HG03039 (cell line): ENCODE measurements around the gene RAB25.

Experiments used
- ATAC-seq: cut with Tn5 transposase; IDR thresholded peaks from one replicate; pipeline ENCODE4 v1.9.1; 2021; ENCODE audit warnings: mild to moderate bottlenecking, moderate library complexity; ENCODE audit not compliant: unreplicated experiment

RAB25 gene

DNA sequence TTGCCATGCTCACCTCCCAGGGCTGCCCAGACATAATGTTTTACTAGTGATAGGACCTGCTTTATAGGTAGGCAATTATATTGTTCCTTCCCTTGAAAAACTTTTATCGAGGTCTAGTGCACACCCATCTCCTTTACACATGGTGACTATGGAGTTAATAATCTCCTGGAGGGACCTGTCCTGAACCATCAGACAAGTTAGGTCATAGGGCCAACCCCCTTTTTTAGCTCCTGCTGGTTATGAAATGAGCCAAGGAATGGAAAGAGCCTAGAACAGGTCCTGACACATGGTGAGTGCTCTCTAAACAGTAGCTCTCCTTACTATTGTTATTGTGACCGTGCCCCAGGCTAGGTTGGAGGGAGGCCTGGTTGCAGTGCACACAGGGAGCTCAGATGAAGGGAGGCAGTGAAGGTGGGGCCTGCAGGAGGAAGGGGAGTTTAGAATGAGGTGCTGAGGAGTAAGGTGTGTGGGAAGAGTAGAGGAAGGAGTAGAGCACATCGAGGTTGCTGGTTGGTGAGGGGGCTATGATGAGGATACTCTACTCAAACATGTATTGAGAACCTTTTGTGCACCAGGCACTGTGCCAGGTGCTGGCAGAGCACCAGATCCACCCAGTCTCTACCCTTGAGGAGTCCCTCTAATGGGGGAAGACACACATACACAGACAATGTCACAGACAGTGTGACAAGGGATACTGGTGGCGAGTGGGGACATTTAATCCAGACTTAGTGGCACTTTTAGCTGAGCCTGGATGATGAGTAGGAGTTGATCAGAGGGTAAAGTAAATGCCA is 39.4 kb downstream of the RAB25 start:
- ATAC-seq = no peak

DNA sequence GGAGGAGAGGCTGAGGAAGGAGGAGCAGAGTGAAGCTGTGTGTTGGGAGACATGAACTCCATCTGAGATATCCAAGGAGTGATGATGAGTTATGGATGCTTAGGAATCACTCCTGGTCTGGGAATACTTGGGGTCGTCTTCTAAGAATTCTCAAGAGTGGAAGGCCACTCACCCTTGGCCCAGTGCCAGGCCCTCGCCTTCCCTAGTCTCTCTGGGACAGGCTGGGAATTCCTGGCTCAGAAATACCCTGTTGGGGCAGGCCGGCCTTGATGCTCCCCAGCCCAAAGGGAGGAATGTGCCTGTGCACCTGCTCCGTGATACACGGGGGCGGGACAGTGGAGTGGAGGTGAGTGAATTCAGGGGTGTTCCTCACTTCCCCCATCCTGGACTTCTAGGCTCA is 40.9 kb downstream of the RAB25 start:
- ATAC-seq = no peak

DNA sequence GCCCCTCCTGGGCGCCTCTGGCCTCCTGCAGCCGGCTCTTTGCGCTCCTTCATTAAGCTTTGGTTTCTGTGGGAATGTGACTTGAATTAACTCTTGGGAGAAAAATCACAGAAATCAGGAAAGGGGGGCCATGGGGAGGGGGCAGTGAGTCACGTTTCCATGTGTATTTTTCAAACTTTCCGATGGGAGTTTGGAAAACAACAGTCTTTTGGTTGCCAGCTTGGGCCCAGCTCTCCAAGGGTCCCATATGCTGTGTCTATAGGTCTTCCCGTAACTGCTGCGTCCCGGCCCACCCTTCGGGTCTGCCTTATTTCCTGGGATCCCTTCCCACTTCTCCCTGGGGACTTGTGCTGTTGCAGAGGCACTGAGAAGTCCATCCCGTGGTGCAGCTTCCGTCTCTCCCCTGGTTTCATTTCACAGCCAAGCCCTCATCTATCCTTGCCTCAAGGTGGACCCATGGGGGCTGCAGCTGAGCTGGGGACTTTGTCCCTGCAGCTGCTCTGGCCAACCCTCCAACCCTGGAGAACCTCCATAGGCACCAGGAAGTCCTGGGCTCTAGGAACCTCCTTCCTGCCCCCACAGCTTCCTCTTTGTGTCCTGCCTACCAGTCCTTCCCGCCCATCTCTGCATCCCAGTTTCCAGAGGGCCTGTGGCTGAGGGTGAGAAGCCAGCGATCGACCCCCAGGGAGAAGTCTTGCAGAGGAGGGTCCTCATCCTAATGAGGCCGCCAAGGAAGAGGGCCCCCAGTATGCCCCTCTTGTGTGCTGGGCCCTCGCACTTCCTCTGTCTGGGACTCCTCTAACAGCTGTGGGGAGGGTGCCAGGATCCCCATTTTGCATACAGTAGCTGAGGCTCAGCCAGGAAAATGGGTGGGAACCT is 41.9 kb downstream of the RAB25 start:
- no peak for ATAC-seq

DNA sequence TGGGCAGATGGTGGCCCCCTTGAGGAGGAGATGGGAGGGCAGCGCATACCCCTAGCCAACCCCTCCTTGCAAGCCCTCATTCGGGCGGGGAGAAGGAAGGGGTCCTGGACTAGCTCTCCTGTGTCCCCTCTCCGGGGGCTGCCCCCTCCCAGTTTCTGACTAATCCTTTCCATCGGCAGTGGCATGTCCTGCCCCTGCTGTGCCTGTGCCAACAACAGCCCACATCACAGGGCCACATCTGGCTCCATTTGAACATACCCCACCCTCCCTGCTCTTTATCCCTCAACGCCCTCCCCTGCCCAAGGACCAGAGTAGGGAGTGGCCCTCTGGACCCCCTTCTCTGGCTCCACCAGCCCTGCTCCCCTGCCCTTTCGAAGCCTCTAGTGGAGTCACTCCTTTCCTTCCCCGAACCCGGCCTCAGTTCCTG is 42.6 kb downstream of the RAB25 start:
- ATAC-seq = no peak

DNA sequence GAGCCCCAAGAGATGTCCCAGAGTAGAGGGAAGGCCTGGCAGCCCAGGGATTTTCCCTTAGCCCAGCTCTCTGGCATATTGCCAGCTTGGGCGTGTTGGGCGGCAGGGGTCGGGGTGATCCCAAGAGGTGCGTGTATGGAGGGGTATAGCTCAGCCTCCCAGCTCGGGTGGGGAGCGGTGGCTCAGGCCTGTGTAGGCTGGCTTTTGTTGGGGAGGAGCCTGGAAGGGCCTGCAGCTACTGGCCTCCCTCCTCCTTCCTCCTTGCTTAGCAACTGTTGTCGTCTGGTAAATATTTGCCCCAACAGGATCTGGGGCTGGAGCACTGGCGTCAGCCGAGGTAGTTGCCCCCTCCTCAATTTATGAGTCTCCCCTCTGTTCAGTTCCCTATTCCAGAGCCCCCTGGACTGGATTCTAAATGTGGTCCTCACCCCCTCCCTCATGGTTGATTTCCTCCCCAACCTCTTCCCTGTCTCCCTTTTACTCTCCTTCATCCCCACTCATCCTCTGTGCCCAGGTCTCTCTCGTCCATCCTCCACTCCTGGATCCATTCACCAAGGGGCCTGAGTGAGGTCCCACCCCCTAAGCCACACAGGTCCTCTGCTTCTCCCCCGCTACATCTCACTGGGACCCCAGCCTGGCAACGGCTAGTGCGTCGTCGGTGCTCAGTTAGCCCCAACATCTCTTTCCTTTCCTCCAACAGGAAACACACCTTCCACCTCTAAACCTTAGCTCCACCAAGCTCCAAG is 43.3 kb downstream of the RAB25 start:
- no peak for ATAC-seq

DNA sequence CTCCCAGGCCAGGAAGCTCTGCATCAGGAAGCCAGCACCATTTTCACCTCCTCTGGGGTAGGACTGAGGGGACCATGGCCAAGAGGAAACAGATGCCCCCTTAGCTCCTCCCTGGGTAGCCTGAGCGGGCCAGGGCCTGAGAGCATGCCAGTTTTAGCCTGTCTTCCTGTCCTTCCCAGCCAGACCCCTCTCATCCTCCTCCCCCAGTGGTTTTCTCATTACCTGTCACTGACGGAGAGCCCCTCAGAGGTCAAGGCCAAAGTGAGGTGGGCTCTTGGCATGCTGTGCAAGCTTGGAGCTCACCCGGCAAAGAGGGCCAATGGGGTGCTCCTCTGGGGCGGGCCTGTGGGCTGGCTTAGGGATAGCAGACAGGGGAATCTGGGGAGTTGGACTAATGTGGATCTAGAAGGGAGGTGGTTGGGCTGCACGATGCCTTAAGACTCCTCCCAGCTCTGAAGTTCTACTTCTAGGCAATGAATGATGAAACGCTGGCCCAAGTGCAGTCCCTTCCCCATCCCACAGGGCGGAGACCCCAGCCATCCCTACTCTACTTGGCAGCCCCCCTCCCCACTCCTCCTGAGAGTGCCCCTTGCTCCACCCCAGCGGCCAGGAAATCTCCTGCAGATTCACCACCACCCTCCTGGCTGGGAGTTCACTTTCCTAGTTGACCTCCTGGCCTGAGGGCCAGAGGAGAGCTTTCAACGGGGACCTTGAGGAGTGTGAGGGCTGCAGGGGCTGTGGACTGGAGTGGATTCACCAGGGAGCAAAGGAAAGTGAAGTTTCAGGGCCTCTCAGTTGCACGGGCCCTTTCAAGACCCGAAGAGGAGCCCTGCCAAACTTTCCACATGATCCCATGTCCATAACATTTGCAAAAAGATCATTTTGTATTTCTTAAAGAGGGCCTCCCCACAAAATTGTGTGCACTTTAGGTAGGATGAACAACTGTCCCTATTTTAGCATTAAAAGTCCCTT is 44.2 kb downstream of the RAB25 start:
- no peak for ATAC-seq

DNA sequence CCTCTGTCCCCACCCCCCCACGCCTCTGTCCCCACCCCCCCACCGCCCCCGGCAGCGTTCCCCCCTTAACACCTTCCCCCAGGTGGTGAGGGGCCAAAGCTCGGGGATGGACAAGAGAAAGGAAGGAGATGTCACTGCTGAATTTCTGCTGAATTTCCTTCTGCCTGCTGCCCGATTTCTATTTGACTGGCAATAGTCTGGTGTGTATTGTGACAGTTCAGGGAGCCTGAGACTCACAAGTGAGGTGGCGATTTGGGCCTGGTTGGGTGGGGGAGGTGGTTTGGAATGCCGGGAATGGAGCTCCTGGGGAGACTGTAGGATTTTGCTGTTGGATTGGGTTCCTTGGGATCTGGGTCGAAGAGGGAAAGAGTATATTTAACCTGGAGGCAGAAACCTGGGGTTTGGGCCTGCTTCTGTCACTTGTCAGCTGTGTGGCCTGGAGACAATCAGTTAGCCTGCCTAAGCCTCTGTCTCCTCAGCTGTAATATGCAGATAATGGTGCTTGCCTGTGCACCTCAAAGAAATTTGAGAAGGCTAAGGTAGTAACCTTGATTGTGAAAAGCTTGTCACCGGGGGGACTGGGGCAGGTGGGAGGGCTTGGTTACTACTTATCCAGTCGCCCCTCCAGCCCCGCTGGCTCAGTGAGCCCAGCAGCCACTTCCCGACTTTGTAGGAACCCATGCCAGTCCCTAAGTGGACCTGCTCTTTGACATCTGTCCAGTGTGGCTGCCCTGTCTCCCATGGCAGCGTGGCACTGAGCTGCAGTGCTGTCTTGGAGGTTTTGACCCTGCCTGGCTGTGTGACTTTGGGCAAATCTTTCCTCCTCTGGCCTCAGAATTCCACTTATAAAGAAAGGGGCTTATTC is 45.9 kb downstream of the RAB25 start:
- no peak for ATAC-seq

DNA sequence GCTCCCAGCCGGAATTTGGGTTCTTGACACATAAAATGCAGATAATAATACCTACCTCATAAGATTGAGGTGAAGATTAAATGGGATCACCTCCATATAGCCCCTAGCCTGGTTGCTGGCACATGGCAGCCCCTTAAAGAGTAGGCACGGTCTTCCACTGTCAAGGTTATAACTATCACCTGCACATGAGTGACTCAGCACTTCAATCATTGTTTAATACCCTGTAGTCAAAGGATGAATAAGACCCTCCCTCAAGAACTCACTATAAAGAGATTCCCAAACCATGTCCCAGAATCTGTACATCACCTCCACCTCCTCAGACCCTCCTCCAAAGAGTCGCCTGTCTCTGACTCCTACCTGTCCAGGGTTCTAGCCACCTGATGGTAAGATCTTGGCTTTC is 47.1 kb downstream of the RAB25 start:
- ATAC-seq = no peak

DNA sequence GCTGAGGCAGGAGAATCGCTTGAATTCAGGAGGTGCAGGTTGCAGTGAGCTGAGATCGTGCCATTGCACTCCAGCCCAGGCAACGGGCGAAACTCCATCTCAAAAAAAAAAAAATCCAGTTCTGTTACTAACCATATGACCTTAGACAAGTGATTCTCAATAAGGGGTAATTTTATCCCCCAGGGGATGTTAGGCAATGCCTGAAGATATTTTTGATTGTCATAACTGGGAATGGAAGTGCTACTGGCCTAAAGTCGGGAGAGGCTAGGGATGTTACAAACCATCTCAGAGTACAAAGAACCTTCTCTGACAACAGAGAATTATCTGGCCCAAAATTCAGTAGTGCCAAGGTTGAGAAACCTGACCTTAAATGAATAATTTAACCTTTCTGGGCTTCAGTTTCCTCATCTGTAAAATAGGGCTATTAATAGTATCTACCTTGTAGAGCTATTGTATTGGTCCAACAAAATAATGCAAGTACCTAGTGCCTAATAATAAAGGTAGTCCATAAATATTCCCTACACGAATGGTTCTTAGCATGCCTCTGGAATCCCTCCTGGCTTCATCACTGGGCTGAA is 47.8 kb downstream of the RAB25 start:
- no peak for ATAC-seq

DNA sequence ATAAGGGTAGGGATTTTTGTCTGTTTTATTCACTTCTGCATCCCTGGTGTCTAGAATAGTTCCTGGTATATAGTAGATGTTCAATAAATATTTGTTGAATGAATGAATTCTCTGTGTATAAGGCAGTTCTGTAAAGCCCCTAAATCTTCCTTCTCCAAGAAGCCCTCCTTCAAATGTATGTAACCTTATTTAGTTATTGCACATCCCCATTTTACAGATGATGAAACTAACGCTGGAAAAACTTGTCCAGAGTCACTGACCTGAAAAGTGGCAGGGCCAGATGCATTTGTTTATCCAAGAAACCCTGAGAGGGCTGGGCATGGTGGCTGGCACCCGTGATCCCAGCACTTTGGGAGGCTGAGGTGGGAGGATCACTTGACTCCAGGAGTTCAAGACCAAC is 49.3 kb downstream of the RAB25 start:
- no peak for ATAC-seq

DNA sequence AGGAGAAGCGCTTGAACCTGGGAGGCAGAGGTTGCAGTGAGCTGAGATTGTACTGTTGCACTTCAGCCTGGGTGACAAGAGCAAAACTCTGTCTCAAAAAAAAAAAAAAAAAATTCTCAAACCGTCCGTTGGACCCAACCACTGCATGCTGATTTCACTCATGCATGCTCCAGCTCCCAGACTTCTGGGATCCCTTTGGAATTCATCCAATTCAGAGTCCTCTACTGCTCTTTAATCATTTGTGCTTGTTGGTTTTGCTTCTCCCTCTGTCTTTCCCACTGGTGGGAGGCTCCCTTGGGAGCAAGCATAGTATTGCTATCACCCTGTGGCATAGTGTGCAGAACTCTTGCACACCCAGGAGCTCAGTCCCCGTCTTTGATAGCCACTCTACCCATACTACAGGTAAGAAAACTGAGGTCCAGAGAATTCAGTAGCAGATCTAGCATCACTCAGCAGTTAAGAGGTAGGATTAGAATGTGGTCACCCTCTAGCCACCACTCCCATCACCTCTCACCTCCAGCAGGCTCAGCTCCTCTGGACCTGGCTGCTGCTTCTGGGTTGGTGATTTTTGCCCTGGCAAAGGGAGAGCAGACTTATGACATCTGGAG is 50.5 kb downstream of the RAB25 start:
- no peak for ATAC-seq

DNA sequence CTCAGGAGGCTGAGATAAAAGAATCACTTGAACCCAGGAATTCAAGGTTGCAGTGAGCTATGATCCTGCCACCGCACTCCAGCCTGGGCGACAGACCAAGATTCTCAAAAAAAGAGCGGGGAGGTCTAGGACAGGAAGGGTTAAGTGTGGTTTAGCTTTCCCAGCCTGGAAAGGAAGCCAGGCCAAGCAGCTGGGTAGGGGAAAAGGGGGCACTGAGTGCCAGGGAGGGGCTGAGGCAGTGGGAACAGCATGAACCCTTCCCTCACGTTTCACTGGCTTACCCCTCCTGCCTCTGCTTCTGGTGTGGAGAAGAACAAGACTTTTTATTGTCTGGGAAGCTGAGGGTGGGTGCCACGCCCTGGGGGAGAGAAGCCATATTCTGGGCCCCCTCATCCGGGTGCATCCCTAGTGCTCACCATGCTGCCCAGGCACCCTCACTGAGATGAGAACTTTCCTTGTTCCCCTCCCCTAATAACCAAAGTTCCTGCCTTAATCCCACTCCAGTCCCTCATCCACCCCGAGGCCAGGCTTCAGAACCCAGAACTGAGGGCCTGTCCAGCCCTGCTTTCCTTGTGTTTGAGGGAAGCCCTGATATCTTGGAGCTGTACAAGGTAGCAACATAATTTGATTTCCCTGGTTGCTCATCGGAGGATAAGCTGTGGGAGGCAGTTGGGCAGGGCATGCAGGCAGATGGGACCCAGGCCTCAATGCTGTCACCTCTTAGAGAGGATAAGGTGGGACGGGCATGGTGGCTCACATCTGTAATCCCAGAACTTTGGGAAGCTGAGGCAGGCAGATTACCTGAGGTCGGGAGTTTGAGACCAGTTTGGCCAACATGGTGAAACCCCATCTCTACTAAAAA is 51.5 kb downstream of the RAB25 start:
- no peak for ATAC-seq

DNA sequence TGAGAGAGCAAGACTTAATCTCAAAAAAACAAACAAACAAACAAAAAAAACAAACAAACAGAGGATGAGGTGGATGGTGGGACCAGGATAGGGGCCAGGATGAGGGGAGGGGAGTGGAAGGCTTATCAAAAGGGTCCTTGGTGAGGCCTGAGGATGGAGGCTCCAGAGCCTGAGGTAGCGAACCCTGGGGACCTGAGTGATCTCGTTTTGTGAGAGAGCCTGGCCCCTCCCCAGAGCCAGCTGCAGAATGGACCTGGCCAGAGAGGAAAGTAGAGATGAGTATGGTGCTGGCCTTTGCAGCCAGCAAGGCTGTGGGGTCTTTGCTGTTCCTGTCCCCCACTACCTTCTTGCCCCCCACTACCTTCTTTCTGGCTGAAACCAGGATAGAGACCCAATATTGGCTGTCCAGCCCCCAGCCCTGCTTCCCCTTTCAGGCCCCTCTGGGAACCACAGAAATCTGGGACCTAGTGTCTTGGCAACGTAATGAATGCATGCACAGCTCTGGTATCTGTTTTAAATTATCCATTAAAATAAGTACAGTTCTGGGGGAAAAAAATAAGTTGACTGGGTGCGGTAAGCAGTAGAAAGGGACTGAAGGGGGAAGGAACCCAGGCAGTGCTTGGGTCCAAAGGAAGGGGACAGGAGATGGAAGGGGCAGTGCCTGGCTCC is 52.5 kb downstream of the RAB25 start:
- ATAC-seq = no peak

DNA sequence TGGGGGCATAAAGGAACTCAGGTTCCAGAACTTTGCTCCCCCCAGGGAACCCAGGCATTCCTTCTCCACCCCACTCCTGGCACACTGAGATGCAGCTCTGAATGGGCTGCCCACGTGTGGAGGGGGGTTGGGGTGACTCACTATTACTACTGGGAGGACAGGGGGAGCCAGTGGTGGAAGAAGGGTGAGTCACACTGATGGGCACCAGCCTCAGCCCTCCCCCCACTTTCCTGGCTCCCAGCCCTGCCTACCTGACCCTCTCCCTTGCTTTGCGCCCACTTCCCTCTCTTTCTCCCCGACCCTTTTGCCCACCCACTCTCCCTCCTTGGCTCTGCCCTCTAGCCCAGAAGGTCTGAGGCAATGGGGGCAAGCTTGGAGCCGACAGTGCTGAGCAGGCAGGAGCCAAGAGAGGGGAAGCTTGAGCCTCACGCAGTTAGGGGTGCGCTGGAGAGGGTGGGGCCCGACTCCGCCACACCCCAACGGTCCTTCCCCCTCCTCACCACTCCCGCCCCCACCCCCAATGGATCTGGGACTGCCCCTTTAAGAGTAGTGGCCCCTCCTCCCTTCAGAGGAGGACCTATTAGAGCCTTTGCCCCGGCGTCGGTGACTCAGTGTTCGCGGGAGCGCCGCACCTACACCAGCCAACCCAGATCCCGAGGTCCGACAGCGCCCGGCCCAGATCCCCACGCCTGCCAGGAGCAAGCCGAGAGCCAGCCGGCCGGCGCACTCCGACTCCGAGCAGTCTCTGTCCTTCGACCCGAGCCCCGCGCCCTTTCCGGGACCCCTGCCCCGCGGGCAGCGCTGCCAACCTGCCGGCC is 53.4 kb downstream of the RAB25 start, which contains the start of gene LMNA:
TSS of gene LMNA (plus strand) at position 611 of the 818 bp plus-strand sequence. CDS start 208 bp downstream, outside the sequence.
- peak; percentile 57 for ATAC-seq

DNA sequence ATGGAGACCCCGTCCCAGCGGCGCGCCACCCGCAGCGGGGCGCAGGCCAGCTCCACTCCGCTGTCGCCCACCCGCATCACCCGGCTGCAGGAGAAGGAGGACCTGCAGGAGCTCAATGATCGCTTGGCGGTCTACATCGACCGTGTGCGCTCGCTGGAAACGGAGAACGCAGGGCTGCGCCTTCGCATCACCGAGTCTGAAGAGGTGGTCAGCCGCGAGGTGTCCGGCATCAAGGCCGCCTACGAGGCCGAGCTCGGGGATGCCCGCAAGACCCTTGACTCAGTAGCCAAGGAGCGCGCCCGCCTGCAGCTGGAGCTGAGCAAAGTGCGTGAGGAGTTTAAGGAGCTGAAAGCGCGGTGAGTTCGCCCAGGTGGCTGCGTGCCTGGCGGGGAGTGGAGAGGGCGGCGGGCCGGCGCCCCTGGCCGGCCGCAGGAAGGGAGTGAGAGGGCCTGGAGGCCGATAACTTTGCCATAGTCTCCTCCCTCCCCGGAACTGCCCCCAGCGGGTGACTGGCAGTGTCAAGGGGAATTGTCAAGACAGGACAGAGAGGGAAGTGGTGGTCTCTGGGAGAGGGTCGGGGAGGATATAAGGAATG is 54.1 kb downstream of the RAB25 start:
- peak; percentile 3 for ATAC-seq
